K562 (cell line): ENCODE data around the gene TJP2. TPM values are rescaled to one million over a fixed set of nuclear protein-coding genes. Genes with fewer than 3 reads are reported as not detected.

ENCODE experiments used
- ATAC-seq: fragments of 200-7000 bp; cut with Tn5 transposase; 3 replicates; pipeline ENCODE4 v1.9.1; 2020; ENCODE audit warnings: moderate library complexity
- BruUV-seq: library from RNA; stranded (reverse); fragments of 400-500 nt; replicated peaks from 2 replicates; lab custom pipeline; 2021; lab: Mats Ljungman, UMichigan
- CTCF ChIA-PET: fragments of 300-600 bp; formaldehyde crosslinking; extraction: SDS; loops from one replicate; lab custom pipeline; 2021; ENCODE audit warnings: low intra/inter-chr PET ratio; lab: Yijun Ruan, JAX
- POLR2A ChIA-PET: fragments of 300-600, 350-650 bp; sonication (Branson Sonifier 250); formaldehyde crosslinking; extraction: SDS; loops from one replicate; lab custom pipeline; 2021; ENCODE audit warnings: antibody characterized with exemption, inconsistent platforms; lab: Yijun Ruan, JAX
- DNase-seq, 4 experiments: peaks; one replicate each; pipeline versions ENCODE4 v3.0.0 to v3.0.0-alpha.2; 2011 to 2018; ENCODE audit warnings: low spot score in 3 of 4, mixed read lengths in 3 of 4; ENCODE audit errors: extremely low read depth in 1 of 4
- FAIRE-seq: peaks from 2 replicates; lab custom pipeline; 2011; peaks lifted over from hg19 to GRCh38; lab: Jason Lieb, UNC
- H2AFZ ChIP-seq: 2 replicates; pipeline ENCODE4 v1.6.0; 2011; ENCODE audit warnings: low read depth, low read length, control low read depth, inconsistent platforms
- H3K27ac ChIP-seq: fragments of 200-600 bp; 3 replicates; pipeline ENCODE4 v1.8.0; 2011; ENCODE audit warnings: low read depth, mild to moderate bottlenecking, control low read depth, inconsistent platforms, low read length, moderate library complexity, mixed read lengths; ENCODE audit errors: extremely low read depth
- H3K27me3 ChIP-seq, 2 experiments: fragments of 300-600 bp in 1 of 2; 2 replicates in 1 of 2; 3 replicates in 1 of 2; pipeline versions ENCODE4 v1.6.0 to v1.8.0; 2011; ENCODE audit warnings: inconsistent platforms in 2 of 2, low read length in 2 of 2, mild to moderate bottlenecking in 1 of 2, mixed read lengths in 1 of 2, moderate library complexity in 1 of 2; ENCODE audit not compliant: control insufficient read depth in 2 of 2, insufficient read depth in 2 of 2
- H3K36me3 ChIP-seq: fragments of 300-600 bp; 3 replicates; pipeline ENCODE4 v1.8.0; 2011; ENCODE audit warnings: mild to moderate bottlenecking, low read length, inconsistent platforms; ENCODE audit not compliant: control insufficient read depth, insufficient read depth
- H3K4me1 ChIP-seq, 2 experiments: fragments of 200-600 bp in 1 of 2; replicated peaks in 1 of 2; 2 replicates in 1 of 2; 3 replicates in 1 of 2; pipeline versions ENCODE4 v1.5.1 to v1.8.0; 2011; ENCODE audit warnings: inconsistent platforms in 2 of 2, low read length in 2 of 2, mild to moderate bottlenecking in 1 of 2, mixed read lengths in 1 of 2, moderate library complexity in 1 of 2; ENCODE audit not compliant: control insufficient read depth in 2 of 2, insufficient read depth in 2 of 2
- H3K4me2 ChIP-seq: 2 replicates; pipeline ENCODE4 v1.6.1; 2011; ENCODE audit warnings: low read length, control low read depth, inconsistent platforms, mixed read lengths; ENCODE audit not compliant: insufficient read depth
- H3K4me3 ChIP-seq: fragments of 200-600 bp; sonication (generic), shearing (Covaris generic); 2 replicates; pipeline ENCODE4 v1.5.1; 2016; ENCODE audit warnings: control low read depth, inconsistent platforms
- H3K79me2 ChIP-seq: fragments of 200-600 bp; 3 replicates; pipeline ENCODE4 v1.8.0; 2011; ENCODE audit warnings: low read length, inconsistent platforms; ENCODE audit not compliant: control insufficient read depth, insufficient read depth
- H3K9ac ChIP-seq, 2 experiments: 2 replicates each; pipeline versions ENCODE4 v1.6.0 to v1.6.1; 2011; ENCODE audit warnings: low read depth in 2 of 2, low read length in 2 of 2, control low read depth in 1 of 2, inconsistent platforms in 1 of 2, mild to moderate bottlenecking in 1 of 2, mixed read lengths in 1 of 2; ENCODE audit not compliant: insufficient read depth in 1 of 2
- H3K9me1 ChIP-seq: one replicate; pipeline ENCODE4 v1.6.0; 2011; ENCODE audit warnings: inconsistent platforms, mild to moderate bottlenecking, low read length, moderate library complexity; ENCODE audit not compliant: control insufficient read depth, insufficient read depth
- H3K9me3 ChIP-seq: replicated peaks from 2 replicates; pipeline ENCODE4 v1.5.1; 2011; ENCODE audit warnings: low read depth, low read length, inconsistent platforms; ENCODE audit not compliant: control insufficient read depth, insufficient read depth
- H4K20me1 ChIP-seq: replicated peaks from 2 replicates; pipeline ENCODE4 v1.6.1; 2011; ENCODE audit warnings: low read length, inconsistent platforms, mixed read lengths; ENCODE audit not compliant: control insufficient read depth, insufficient read depth
- HEY1 ChIP-seq: fragments of 250-450 bp; sonication (Bioruptor Pico); IDR thresholded peaks from 2 replicates; pipeline ENCODE4 v1.5.0; 2020; ENCODE audit warnings: mild to moderate bottlenecking, moderate library complexity, borderline replicate concordance
- MTA1 ChIP-seq: fragments of 450-650 bp; IDR thresholded peaks from 2 replicates; pipeline ENCODE4 v1.6.1; 2017; ENCODE audit warnings: borderline replicate concordance
- NCOA6 ChIP-seq: fragments of 450-650 bp; IDR thresholded peaks from 2 replicates; pipeline ENCODE4 v1.6.1; 2017; ENCODE audit warnings: mild to moderate bottlenecking
- NKRF ChIP-seq: fragments of 450-650 bp; IDR thresholded peaks from 2 replicates; pipeline ENCODE4 v1.6.1; 2016; ENCODE audit warnings: borderline replicate concordance
- PHTF2 ChIP-seq: fragments of 250-450 bp; sonication (Bioruptor Pico); IDR thresholded peaks from 2 replicates; pipeline ENCODE4 v1.5.0; 2021; ENCODE audit warnings: mild to moderate bottlenecking
- POLR2A ChIP-seq: fragments of 450-650 bp; conservative IDR thresholded peaks from 2 replicates; pipeline ENCODE4 v1.6.1; 2016
- PTRF ChIP-seq: fragments of 450-650 bp; IDR thresholded peaks from 2 replicates; pipeline ENCODE4 v1.6.1; 2016; ENCODE audit warnings: mild to moderate bottlenecking, missing genetic modification characterization, missing compliant biosample characterization
- RBM39 ChIP-seq: fragments of 200-400 bp; formaldehyde crosslinking; optimal IDR thresholded peaks from 2 replicates; pipeline ENCODE3; 2018; ENCODE audit warnings: low read depth, low read length
- SMAD1 ChIP-seq: fragments of 150-350 bp; IDR thresholded peaks from 2 replicates; pipeline ENCODE4 v1.6.1; 2014; ENCODE audit warnings: low read length, low read depth; ENCODE audit not compliant: partially characterized antibody
- SPI1 ChIP-seq: IDR thresholded peaks from 2 replicates; pipeline ENCODE4 v1.6.1; 2011; ENCODE audit warnings: low read depth, low read length, control low read depth, borderline replicate concordance
- SRSF7 ChIP-seq: fragments of 200-400 bp; formaldehyde crosslinking; optimal IDR thresholded peaks from 2 replicates; pipeline ENCODE3; 2017; ENCODE audit warnings: mild to moderate bottlenecking, low read depth, low read length
- WGBS: fragments of 100-300 bp; shearing (Covaris generic); methylation state at CpG from one replicate; pipeline ENCODE4 v1.1.6; 2016; ENCODE audit warnings: low coverage, mixed read lengths; ENCODE audit not compliant: insufficient coverage; ENCODE audit errors: missing lambda C conversion rate; 5-methylcytosine and 5-hydroxymethylcytosine counted together
- in situ Hi-C: fragments of 300-500 bp; cut with MboI; formaldehyde crosslinking; loops from 4 replicates; pipeline ENCODE4 v1.15.0; 2018; ENCODE audit warnings: inconsistent platforms, mixed read lengths
- intact Hi-C: fragments of 100-400 bp; cut with micrococcal nuclease; formaldehyde crosslinking; loops from 2 replicates; pipeline ENCODE4 v1.14.2; 2022
- polyA plus RNA-seq, 8 experiments: library from polyadenylated mRNA; depleted of rRNA in 4 of 8; stranded (reverse) in 5 of 8; unstranded in 3 of 8; fragments of >200 nt; fragmentation: Nextera tagmentation in 2 of 8; fragmentation: Illumina TruSeq in 1 of 8; extraction: Ambion mirVana in 2 of 8; extraction: Trizol in 1 of 8; gene quantifications; 2 replicates each; pipeline versions ENCODE4 v1.2.1 to v1.2.3, GENCODE V29; 2011 to 2014; ENCODE audit warnings: inconsistent platforms in 1 of 8, missing spikeins in 1 of 8
- total RNA-seq, 7 experiments: library from RNA; depleted of rRNA in 6 of 7; stranded (reverse); fragments of >200 nt in 6 of 7; fragmentation: Illumina TruSeq in 2 of 7; extraction: Trizol in 2 of 7; gene quantifications; 2 replicates each; pipeline versions ENCODE4 v1.2.1 to v1.2.3, GENCODE V29; 2011 to 2021; ENCODE audit warnings: low replicate concordance in 1 of 7
- TF ChIP-seq, protein P1 (sequence below): fragments of 450-650 bp; formaldehyde crosslinking; conservative IDR thresholded peaks from 2 replicates; pipeline ENCODE4 v1.4.0; 2022; ENCODE audit warnings: mild to moderate bottlenecking, missing genetic modification characterization
- TF ChIP-seq, protein P2 (sequence below): fragments of 250-450 bp; sonication (Bioruptor Pico); IDR thresholded peaks from 2 replicates; pipeline ENCODE4 v1.8.0; 2022; ENCODE audit warnings: inconsistent platforms, mild to moderate bottlenecking, moderate library complexity, borderline replicate concordance

The TJP2 gene
- total and polyA plus RNA-seq, 9 of the 15 experiments (the other 6 are each of a cell fraction or from before 2014, with no cell fraction given) = 4.0 to 24.1 (median 16.8) TPM

DNA sequence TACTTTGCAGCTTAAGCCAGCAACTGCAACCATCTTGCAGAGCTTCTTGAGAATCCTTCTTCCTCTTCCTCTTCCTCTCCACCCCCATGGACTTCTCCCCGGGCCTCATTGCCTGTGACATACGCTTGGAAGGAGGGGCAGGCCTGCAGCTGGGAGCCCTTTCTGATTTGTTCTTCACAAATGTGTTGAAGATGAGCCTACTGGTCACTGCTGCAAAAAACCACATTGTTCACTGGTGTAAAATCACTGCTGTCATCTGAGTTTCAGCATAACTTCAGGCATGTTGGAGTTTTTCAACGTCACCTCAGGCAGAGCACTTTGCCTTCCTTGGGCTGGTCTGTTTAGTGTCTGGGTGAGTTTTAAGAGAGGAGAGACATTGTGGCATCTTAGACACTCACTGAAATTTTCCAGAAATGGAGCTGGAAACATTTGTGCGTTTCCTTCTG lies 7.9 kb downstream of the TJP2 start:
- no peak for TF ChIP-seq RBM39
- TF ChIP-seq SPI1 = peak; percentile 24; the same call in 1 of the 2 replicates
- ATAC-seq = no peak
- Histone ChIP-seq H3K4me3 (no peak overlapping the region), H3K9me1 (no peaks in the 10 kb centered on the region), H3K36me3 (0 out of 3 replicates have a peak, but pooled peaks cover 2% of the 10 kb centered on the region), H3K79me2 (peaks cover 60% of the 10 kb centered on the region), H3K4me1 (peaks cover 15 to 37% of the 10 kb centered on the region in 2 experiments), H3K27ac (no peak overlapping the region), H3K27me3 (no peaks in the 10 kb centered on the region), H2AFZ (no peak overlapping the region), H3K9me3 (no peaks in the 10 kb centered on the region), H3K9ac (no peak overlapping the region), H4K20me1 (no peaks in the 10 kb centered on the region), H3K4me2 (no peak overlapping the region)
- in situ Hi-C loops = no loop called here
- POLR2A ChIA-PET = no interaction called here
- intact Hi-C loops = no loop called here
- CTCF ChIA-PET = no interaction called here
- BruUV-seq = no TSS peak
- peak; percentile 60 for FAIRE-seq
- 40% methylated on average over 4 of the region's 4 CpGs for WGBS
- DNase-seq = no peak

GRCh38 chr9:69184266-69184665 lies 10.2 kb downstream of the TJP2 start:
- Histone ChIP-seq H2AFZ (no peak overlapping the region), H3K9me3 (no peaks in the 10 kb centered on the region), H3K4me3 (no peak overlapping the region), H3K27me3 (no peaks in the 10 kb centered on the region), H3K9me1 (no peaks in the 10 kb centered on the region), H3K36me3 (peaks cover 2% of the 10 kb centered on the region; the same call in 1 of the 3 replicates), H3K4me2 (no peak overlapping the region), H3K9ac (no peak overlapping the region), H4K20me1 (no peaks in the 10 kb centered on the region), H3K79me2 (peaks cover 55% of the 10 kb centered on the region), H3K27ac (no peak overlapping the region), H3K4me1 (peaks cover 17 to 51% of the 10 kb centered on the region in 2 experiments)
- in situ Hi-C loops (no loop called here), intact Hi-C loops (no loop called here)
- ATAC-seq = no peak
- ChIA-PET CTCF (no interaction called here), POLR2A (interaction anchor here (0.7 kb wide), 1 partner anchor 29 kb away, joined by 3 read pairs; no protein-coding TSS in a partner anchor)
- DNase-seq = no peak
- no peak for FAIRE-seq
- WGBS = 93% methylated on average over 3 of the region's 5 CpGs
- BruUV-seq = no TSS peak
- TF ChIP-seq, protein P1, sequence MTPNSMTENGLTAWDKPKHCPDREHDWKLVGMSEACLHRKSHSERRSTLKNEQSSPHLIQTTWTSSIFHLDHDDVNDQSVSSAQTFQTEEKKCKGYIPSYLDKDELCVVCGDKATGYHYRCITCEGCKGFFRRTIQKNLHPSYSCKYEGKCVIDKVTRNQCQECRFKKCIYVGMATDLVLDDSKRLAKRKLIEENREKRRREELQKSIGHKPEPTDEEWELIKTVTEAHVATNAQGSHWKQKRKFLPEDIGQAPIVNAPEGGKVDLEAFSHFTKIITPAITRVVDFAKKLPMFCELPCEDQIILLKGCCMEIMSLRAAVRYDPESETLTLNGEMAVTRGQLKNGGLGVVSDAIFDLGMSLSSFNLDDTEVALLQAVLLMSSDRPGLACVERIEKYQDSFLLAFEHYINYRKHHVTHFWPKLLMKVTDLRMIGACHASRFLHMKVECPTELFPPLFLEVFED (CRISPR knock-in tag) = no peak
- TF ChIP-seq NKRF = no peak
- no peak for TF ChIP-seq PTRF (tag)
- no peak for TF ChIP-seq MTA1
- no peak for TF ChIP-seq SMAD1
- no peak for TF ChIP-seq SRSF7
- TF ChIP-seq HEY1 (CRISPR knock-in tag) = no peak
- no peak for TF ChIP-seq PHTF2 (CRISPR knock-in tag)
- TF ChIP-seq POLR2A = no peak
- TF ChIP-seq, protein P2, sequence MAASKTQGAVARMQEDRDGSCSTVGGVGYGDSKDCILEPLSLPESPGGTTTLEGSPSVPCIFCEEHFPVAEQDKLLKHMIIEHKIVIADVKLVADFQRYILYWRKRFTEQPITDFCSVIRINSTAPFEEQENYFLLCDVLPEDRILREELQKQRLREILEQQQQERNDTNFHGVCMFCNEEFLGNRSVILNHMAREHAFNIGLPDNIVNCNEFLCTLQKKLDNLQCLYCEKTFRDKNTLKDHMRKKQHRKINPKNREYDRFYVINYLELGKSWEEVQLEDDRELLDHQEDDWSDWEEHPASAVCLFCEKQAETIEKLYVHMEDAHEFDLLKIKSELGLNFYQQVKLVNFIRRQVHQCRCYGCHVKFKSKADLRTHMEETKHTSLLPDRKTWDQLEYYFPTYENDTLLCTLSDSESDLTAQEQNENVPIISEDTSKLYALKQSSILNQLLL = no peak
- TF ChIP-seq NCOA6 = no peak
